IPS-18c (cell line): ENCODE results near the gene GPD2.

ENCODE experiments used
- H3K4me3 ChIP-seq: 2 replicates; pipeline ENCODE4 v1.7.0; 2013; ENCODE audit warnings: low read depth, mild to moderate bottlenecking, low read length, moderate library complexity; ENCODE audit not compliant: insufficient read depth
- H3K9me3 ChIP-seq: one replicate; pipeline ENCODE4 v1.6.1; 2013; ENCODE audit warnings: mild to moderate bottlenecking, low read length, moderate library complexity; ENCODE audit not compliant: control insufficient read depth, insufficient read depth

GPD2 gene

GRCh38 chr2:156459720-156460119 is 23.5 kb downstream of the GPD2 start:
- H3K9me3 ChIP-seq, result no peaks in the 10 kb centered on the region
- no peak overlapping the region for H3K4me3 ChIP-seq

DNA sequence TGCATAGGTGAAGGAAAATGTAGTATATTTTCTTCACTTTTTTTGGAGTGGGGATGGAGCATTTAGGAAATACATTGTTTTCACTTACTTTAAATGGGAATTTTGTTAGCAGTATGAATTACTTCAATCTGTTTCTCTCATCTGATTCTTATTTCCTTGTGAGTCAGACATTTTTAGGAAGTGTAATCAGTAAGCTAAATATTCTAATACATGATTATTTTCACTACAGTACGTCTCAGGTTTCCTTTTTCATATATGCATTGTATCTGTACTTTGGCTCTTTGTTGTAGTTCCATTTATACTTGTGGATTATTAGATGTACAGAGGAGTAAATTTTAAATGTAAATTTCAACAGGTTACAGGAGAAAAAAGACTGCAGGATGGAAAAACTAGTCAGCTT is 27.9 kb downstream of the GPD2 start:
- no peak overlapping the region for H3K4me3 ChIP-seq
- H3K9me3 ChIP-seq, result no peaks in the 10 kb centered on the region

DNA sequence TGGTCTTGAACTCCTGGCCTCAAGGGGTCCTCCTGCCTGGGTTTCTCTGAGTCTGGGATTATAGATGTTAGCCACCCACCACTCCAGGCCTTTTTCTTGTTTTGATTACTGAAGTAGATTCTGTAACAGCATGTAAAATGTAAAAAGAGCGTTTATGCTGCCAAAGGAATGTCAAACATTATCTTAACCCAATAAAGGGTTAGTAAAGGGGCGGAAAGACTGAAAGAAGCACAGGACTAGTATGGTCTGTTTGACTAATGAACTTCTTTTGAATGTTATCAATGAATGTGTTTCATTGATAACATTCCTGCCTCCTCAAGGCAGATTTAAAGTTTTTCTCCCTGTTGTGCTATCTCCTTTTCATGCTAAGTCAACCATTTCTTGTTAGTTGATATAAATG is 29.4 kb downstream of the GPD2 start:
- H3K9me3 ChIP-seq, result no peaks in the 10 kb centered on the region
- no peak overlapping the region for H3K4me3 ChIP-seq

- H3K4me3 ChIP-seq, result no peak overlapping the region
Measured at GRCh38 chr2:156466739-156467405, 30.7 kb downstream of the GPD2 start.

DNA sequence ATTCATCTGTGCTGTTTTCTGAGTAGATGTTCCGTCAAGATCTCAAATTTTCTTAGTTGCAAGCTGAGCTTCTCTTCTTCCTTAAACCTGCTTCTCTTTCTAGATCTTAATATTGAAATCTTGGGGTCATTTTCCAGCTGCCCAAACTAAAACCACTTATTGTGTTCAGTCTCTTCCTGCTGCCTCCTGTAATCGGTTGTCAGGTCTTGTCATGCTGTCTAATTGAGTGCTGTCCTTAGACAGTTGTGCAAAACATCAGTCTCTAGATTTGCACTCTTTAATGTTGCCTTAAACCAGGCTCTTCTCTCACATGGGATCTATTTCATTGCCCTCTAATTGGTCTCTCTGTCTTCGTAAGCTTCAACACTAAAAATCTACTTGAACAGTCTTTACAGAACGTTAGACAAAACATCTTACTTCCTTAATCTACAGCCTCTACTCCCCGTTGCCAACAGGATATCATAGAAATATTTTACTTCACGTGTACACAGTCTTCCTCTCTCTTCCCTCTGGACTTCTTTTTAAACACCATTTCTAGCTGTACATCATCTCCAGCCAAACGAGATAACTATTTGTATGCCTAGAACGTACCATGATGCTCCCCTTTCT is 34.9 kb downstream of the GPD2 start:
- Histone ChIP-seq H3K9me3 (no peaks in the 10 kb centered on the region), H3K4me3 (no peak overlapping the region)

More at GRCh38 chr2:156466739-156467405, 30.7 kb downstream of the GPD2 start:
- H3K9me3 ChIP-seq, result no peaks in the 10 kb centered on the region

DNA sequence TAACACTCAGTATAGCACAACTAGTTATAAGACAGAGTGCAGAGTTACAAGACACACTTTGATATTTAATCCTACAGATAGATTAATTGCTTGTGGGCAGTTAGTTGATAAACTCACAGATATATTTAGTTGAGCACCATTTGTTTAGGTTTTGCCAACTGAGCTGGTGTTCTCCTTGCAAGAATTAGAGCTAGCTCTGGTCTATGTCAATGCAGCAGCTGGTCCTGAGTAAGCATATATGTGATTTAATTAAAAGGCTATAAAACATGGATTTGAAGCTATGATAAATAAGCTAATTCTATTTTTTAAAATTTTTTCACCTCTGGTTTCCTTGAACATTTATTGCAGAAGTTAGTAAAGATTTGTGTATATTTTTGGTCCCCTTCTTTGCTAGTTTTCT is 35.6 kb downstream of the GPD2 start:
- H3K9me3 ChIP-seq, result no peaks in the 10 kb centered on the region
- H3K4me3 ChIP-seq, result no peak overlapping the region

- no peak overlapping the region for H3K4me3 ChIP-seq
- no peaks in the 10 kb centered on the region for H3K9me3 ChIP-seq
Measured at GRCh38 chr2:156472686-156473085, 36.5 kb downstream of the GPD2 start.

DNA sequence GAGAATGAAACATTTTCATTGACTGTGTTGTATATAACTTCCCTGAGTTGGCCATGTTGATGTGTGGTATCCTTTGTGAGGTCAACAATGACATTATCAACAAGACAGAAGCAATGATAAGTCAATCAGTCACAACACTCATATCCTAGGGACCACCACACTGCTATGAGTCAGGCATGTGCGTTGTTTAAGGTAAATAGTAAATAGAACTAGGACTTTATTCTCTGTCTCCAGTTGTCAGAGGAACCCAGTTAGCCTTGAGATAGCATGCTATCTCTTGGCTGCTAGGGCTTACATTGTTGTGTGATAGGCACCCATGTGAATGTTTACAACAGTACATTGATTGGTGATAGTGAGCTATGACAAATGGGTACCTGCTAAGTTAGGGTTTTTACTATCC is 37.3 kb downstream of the GPD2 start:
- no peaks in the 10 kb centered on the region for H3K9me3 ChIP-seq
- no peak overlapping the region for H3K4me3 ChIP-seq

DNA sequence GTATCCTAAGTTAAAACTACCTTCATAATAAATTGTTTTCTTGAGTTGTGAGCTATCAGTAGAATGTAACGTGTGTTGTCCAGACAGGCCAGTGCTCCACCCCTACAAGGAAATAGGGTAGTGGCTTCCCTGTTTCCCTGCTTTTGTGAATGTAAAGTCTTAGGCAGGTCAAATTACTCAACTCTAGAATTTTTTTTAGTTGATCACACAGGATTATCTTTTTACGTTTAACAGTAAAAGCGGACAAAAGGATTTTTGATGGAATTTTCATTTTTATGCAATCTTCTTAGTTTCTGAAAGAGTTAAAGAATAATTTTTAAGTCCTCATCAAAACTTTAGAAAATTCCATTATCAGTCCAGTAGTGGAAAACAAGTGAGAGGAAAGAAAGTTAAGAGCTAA is 38.2 kb downstream of the GPD2 start:
- Histone ChIP-seq H3K9me3 (no peaks in the 10 kb centered on the region), H3K4me3 (no peak overlapping the region)

DNA sequence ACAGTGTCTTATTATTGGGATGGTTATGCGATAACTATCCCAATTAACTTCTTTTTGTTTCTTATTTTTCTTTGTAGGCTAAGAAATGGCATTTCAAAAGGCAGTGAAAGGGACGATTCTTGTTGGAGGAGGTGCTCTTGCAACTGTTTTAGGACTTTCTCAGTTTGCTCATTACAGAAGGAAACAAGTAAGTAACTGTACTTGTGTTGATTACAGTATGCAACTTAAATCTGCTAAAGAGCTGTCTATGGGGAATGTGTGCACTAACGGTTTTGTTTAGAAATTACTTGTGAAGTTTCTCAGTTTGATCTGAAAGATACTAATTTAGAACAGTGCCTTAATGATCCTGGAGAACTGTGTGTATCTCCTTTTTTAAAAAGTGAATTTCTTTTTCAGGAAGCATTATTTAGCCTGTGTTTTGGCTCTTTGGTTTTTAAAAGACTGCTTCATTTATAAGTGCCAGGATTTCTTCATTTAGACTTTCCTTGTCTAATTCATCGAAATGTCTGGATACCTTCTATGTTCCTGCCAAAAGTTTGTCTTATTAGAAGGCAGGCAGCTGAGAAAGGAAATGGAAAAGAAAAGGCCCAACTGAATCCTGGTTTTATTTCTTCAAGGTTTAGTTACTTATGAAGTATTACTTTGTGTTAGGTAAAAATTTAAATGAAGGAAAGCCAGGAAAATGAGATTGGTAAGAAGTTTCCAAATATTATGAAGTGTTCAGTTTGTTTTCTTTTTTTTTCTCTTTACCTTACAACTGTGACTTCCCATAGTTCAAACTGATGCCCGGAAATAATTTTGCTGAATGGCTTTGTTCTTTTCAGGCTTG is 40.1 kb downstream of the GPD2 start:
- Histone ChIP-seq H3K4me3 (no peak overlapping the region), H3K9me3 (no peaks in the 10 kb centered on the region)

GRCh38 chr2:156476850-156477206 is 40.6 kb downstream of the GPD2 start:
- no peak overlapping the region for H3K4me3 ChIP-seq
- H3K9me3 ChIP-seq, result no peaks in the 10 kb centered on the region

GRCh38 chr2:156480376-156480775 is 44.2 kb downstream of the GPD2 start:
- Histone ChIP-seq H3K9me3 (no peaks in the 10 kb centered on the region), H3K4me3 (no peak overlapping the region)

DNA sequence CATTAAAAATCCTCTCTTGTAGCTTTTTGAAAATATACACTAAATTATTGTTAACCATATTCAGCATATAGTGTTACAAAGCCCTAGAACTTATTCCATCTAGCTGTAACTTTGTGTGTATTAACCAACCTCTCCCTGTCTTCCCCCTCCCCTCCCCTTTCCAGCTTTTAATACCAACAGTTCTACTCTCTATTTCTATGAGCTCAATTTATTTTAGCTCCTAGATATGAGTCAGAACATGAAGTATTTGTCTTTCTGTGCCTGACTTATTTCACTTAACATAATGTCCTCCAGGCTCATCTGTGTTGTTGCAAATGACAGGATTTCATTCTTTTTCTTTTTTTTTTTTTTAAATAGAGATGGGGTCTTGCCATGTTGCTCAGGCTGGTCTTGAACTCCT is 45.1 kb downstream of the GPD2 start:
- H3K4me3 ChIP-seq, result no peak overlapping the region
- no peaks in the 10 kb centered on the region for H3K9me3 ChIP-seq

DNA sequence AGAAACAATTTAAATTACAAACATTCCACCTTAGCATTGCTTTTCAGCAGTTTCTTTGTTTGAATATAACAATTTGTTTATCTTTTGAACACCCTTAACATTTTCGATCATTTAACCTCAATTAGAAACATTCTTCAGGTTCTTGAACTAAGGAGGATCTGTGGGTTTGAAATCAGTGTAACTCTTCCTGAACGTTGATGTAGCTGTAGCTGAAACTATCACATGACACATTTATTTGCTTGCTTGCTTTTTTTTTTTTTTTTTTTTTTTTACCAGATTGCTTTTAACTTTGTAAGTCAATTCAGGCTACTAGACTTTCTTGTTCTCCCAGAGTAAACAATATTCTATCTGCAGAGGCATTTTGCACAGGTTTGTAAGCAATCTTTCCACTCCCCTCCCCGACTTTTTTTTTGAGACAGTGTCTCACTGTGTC is 47.6 kb downstream of the GPD2 start:
- Histone ChIP-seq H3K4me3 (no peak overlapping the region), H3K9me3 (no peaks in the 10 kb centered on the region)

GRCh38 chr2:156486147-156486546 is 50.0 kb downstream of the GPD2 start:
- H3K4me3 ChIP-seq, result no peak overlapping the region
- no peaks in the 10 kb centered on the region for H3K9me3 ChIP-seq

DNA sequence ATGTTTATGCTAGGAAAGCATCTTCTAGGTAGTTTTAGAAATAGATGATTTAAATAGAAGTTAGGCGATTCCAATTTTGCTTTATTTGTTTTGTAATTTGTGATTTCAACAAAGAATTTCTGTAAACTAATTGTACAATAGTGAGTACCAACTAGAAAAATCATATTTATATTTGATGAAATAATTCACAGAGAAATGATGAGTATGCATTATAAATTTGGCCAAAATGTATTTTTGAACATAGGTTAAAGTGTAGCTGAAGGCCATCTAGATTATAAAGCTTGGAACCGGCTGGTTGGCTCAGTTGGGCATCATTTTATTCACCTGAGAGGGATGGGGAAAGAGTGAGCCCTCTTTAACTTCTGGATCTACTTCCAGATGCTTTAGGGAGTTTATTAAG is 50.4 kb downstream of the GPD2 start:
- H3K9me3 ChIP-seq, result no peaks in the 10 kb centered on the region
- no peak overlapping the region for H3K4me3 ChIP-seq

DNA sequence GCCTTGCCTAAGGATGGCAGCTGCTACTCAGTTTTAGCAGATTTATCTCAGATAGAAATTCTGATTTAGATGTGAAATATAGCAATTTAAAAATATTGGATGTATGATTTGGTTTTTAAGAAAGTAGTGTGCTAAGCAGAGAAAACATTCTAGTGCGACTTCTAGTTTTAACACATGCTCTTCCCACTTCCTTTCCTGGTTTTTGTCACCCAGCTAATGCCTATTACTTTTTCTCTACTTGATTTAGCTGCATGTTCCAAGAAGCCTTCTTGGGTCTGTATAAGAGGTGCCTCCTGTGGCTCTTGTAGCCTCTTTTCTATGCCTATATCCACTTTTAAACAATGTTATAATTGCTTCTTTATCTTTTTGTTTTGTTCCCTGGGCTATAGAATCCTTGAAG is 53.0 kb downstream of the GPD2 start:
- no peaks in the 10 kb centered on the region for H3K9me3 ChIP-seq
- no peak overlapping the region for H3K4me3 ChIP-seq

DNA sequence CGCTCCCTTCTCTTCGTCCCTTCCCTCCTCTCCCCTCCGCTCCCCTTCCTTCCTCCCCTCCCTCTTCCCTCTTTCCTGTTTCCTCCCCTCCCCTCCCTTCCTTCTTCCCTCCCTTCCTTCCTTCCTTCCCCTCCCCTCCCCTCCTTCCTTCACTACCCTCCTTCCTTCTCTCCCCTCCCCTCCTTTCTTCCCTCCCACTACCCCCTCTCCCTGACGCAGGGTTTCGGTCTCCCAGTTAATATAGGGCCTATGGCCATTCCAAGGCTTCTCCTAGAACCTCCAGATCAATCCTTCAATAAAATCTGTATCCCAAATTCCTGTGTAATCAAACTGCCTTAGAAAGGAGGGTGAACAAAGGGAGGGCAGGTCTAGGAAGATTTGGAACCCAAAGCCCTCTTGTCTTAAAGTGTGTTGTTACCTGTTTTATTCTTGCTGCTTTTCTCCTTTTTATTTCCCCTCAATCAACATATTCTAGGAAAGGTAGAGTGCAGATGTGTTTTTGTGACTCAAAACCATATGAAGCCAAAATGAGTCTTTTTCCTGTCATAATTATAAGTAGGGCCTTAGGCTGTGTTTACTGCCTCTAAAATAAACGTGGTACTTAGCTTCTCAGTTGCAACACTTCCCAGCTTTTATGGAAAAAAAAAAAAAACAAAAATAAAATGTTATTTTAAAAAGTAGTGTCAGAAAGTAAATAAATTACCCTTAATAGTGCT is 53.7 kb downstream of the GPD2 start:
- Histone ChIP-seq H3K4me3 (no peak overlapping the region), H3K9me3 (no peaks in the 10 kb centered on the region)
